ENCODE data around the gene TECTA.
"Not testable (repeated sequence)": the region's sequence is repeated elsewhere in the genome, so short reads cannot be mapped to it uniquely, and the experiment has no call there.

DNA sequence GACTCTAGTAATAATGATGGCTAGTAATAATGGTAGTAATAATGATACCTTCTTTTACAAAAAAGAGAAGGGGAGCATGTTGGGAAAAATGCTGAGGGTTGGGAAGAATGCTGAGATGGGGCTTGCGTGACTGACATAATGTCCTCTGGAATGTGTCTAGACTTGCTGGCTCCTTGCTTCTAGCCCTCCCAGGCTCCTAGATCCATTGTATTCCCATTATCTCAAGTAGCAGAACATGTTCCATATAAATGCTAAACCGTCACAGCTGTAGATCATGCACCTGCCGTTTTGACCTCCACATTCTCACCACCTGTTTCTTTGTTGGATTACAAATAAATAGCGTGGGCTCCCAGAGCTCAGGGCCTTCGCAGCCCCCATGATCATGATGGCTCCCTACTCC is 139.0 kb downstream of the TECTA start:
- TF ChIP-seq MXD4 (CRISPR knock-in tag; IDR thresholded peaks at IDR 0.05; ENCODE audit: borderline replicate concordance); CREB1 (CRISPR knock-in tag; IDR thresholded peaks at IDR 0.05); TEAD4 (CRISPR knock-in tag; IDR thresholded peaks at IDR 0.05); ZNF416 (CRISPR knock-in tag; IDR thresholded peaks at IDR 0.05); FOXK1 (CRISPR knock-in tag; IDR thresholded peaks at IDR 0.05); SMAD3 (CRISPR knock-in tag; IDR thresholded peaks at IDR 0.05; ENCODE audit: borderline replicate concordance); FOXP1 (CRISPR knock-in tag; IDR thresholded peaks at IDR 0.05; ENCODE audit: borderline replicate concordance); ZNF423 (CRISPR knock-in tag; IDR thresholded peaks at IDR 0.05): not testable (repeated sequence)
- TF ChIP-seq, protein P1, sequence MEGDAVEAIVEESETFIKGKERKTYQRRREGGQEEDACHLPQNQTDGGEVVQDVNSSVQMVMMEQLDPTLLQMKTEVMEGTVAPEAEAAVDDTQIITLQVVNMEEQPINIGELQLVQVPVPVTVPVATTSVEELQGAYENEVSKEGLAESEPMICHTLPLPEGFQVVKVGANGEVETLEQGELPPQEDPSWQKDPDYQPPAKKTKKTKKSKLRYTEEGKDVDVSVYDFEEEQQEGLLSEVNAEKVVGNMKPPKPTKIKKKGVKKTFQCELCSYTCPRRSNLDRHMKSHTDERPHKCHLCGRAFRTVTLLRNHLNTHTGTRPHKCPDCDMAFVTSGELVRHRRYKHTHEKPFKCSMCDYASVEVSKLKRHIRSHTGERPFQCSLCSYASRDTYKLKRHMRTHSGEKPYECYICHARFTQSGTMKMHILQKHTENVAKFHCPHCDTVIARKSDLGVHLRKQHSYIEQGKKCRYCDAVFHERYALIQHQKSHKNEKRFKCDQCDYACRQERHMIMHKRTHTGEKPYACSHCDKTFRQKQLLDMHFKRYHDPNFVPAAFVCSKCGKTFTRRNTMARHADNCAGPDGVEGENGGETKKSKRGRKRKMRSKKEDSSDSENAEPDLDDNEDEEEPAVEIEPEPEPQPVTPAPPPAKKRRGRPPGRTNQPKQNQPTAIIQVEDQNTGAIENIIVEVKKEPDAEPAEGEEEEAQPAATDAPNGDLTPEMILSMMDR (IDR thresholded peaks at IDR 0.05), result not testable (repeated sequence)
- TF ChIP-seq, protein P2, sequence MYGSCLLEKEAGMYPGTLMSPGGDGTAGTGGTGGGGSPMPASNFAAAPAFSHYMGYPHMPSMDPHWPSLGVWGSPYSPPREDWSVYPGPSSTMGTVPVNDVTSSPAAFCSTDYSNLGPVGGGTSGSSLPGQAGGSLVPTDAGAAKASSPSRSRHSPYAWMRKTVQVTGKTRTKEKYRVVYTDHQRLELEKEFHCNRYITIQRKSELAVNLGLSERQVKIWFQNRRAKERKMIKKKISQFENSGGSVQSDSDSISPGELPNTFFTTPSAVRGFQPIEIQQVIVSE (CRISPR knock-in tag; IDR thresholded peaks at IDR 0.05; ENCODE audit: borderline replicate concordance), result not testable (repeated sequence)
- TF ChIP-seq, protein P3, sequence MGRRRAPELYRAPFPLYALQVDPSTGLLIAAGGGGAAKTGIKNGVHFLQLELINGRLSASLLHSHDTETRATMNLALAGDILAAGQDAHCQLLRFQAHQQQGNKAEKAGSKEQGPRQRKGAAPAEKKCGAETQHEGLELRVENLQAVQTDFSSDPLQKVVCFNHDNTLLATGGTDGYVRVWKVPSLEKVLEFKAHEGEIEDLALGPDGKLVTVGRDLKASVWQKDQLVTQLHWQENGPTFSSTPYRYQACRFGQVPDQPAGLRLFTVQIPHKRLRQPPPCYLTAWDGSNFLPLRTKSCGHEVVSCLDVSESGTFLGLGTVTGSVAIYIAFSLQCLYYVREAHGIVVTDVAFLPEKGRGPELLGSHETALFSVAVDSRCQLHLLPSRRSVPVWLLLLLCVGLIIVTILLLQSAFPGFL (CRISPR knock-in tag; IDR thresholded peaks at IDR 0.05; ENCODE audit: borderline replicate concordance), result not testable (repeated sequence)

Measured in WTC11 (cell line).